ENCODE data around the gene IPO13. TPM values are rescaled to one million over a fixed set of nuclear protein-coding genes. Genes with fewer than 3 reads are reported as not detected.
A peak's percentile ranks its signal among the peaks of the same experiment; 100 is the strongest.

Gene IPO13
- total RNA-seq, 2 donors from 2014 or later = 18.6 to 21.5 TPM

- WGBS, 2 experiments (ENCODE audit: insufficient coverage in 1 of 2, insufficient read length in 1 of 2) = 14 to 69% methylated on average over 4 to 48 of the region's 48 CpGs
- no peaks in the 10 kb centered on the region for H3K9me3 ChIP-seq (ENCODE audit: control insufficient read depth, low read length)
- no peaks in the 10 kb centered on the region for H3K36me3 ChIP-seq (ENCODE audit: control insufficient read depth, insufficient read depth, low read length)
- H3K4me3 ChIP-seq (ENCODE audit: low read length) = peak overlapping the region; percentile 57
- peaks cover 16% of the 10 kb centered on the region for H3K4me1 Mint-ChIP-seq
- H3K27ac Mint-ChIP-seq = peak overlapping the region; percentile 83
- H3K9ac ChIP-seq (ENCODE audit: extremely low read depth, low read length, poor library complexity, severe bottlenecking) = no peak overlapping the region
- peaks cover 44% of the 10 kb centered on the region for H3K27me3 Mint-ChIP-seq (ENCODE audit: insufficient read depth)
- H3K27ac ChIP-seq (ENCODE audit: low read depth, low read length) = no peak overlapping the region
- no peak for TF ChIP-seq CTCF (conservative IDR thresholded peaks at IDR 0.05)
- H3K27me3 ChIP-seq (ENCODE audit: control insufficient read depth, insufficient read depth, low read length, poor library complexity, severe bottlenecking) = peaks cover 41% of the 10 kb centered on the region
- peak overlapping the region; percentile 63 for H3K4me3 Mint-ChIP-seq
- no peaks in the 10 kb centered on the region for H3K4me1 ChIP-seq (ENCODE audit: control insufficient read depth, insufficient read depth, low read length)
- no peaks in the 10 kb centered on the region for H3K36me3 Mint-ChIP-seq (ENCODE audit: low read depth)
- no peaks in the 10 kb centered on the region for H3K9me3 Mint-ChIP-seq
- peak; percentile 86 for DNase-seq
Observed at GRCh38 chr1:43935711-43936427, 10.9 kb upstream of the IPO13 start.

- H3K9me3 ChIP-seq (ENCODE audit: control insufficient read depth, low read length) = no peaks in the 10 kb centered on the region
- Mint-ChIP-seq H3K9me3 (no peaks in the 10 kb centered on the region), H3K4me3 (peak overlapping the region; percentile 63), H3K36me3 (ENCODE audit: low read depth) (no peaks in the 10 kb centered on the region), H3K4me1 (peaks cover 16% of the 10 kb centered on the region), H3K27ac (no peak overlapping the region), H3K27me3 (ENCODE audit: insufficient read depth) (peaks cover 40% of the 10 kb centered on the region)
- peaks cover 40% of the 10 kb centered on the region for H3K27me3 ChIP-seq (ENCODE audit: control insufficient read depth, insufficient read depth, low read length, poor library complexity, severe bottlenecking)
- no peak overlapping the region for H3K9ac ChIP-seq (ENCODE audit: extremely low read depth, low read length, poor library complexity, severe bottlenecking)
- H3K27ac ChIP-seq (ENCODE audit: low read depth, low read length) = no peak overlapping the region
- peak; percentile 65 for TF ChIP-seq CTCF (conservative IDR thresholded peaks at IDR 0.05)
- no peaks in the 10 kb centered on the region for H3K36me3 ChIP-seq (ENCODE audit: control insufficient read depth, insufficient read depth, low read length)
- DNase-seq = peak; percentile 87
- 7 to 27% methylated on average over 20 to 56 of the region's 56 CpGs for WGBS, 2 experiments (ENCODE audit: insufficient coverage in 1 of 2, insufficient read length in 1 of 2)
- H3K4me3 ChIP-seq (ENCODE audit: low read length) = peak overlapping the region; percentile 77
- H3K4me1 ChIP-seq (ENCODE audit: control insufficient read depth, insufficient read depth, low read length) = no peaks in the 10 kb centered on the region
Observed at GRCh38 chr1:43936431-43937151, 10.2 kb upstream of the IPO13 start.

- H3K36me3 ChIP-seq (ENCODE audit: control insufficient read depth, insufficient read depth, low read length) = no peaks in the 10 kb centered on the region
- no peak overlapping the region for H3K27ac ChIP-seq (ENCODE audit: low read depth, low read length)
- DNase-seq = no peak
- WGBS, 2 experiments (ENCODE audit: insufficient coverage in 1 of 2, insufficient read length in 1 of 2) = 90 to 93% methylated on average over 5 to 8 of the region's 8 CpGs
- no peak for TF ChIP-seq CTCF (conservative IDR thresholded peaks at IDR 0.05)
- Mint-ChIP-seq H3K36me3 (ENCODE audit: low read depth) (no peaks in the 10 kb centered on the region), H3K27ac (no peak overlapping the region), H3K9me3 (no peaks in the 10 kb centered on the region), H3K4me3 (peak overlapping the region; percentile 63), H3K27me3 (ENCODE audit: insufficient read depth) (peaks cover 33% of the 10 kb centered on the region), H3K4me1 (peaks cover 16% of the 10 kb centered on the region)
- H3K27me3 ChIP-seq (ENCODE audit: control insufficient read depth, insufficient read depth, low read length, poor library complexity, severe bottlenecking) = peaks cover 33% of the 10 kb centered on the region
- H3K9me3 ChIP-seq (ENCODE audit: control insufficient read depth, low read length) = no peaks in the 10 kb centered on the region
- no peak overlapping the region for H3K4me3 ChIP-seq (ENCODE audit: low read length)
- no peaks in the 10 kb centered on the region for H3K4me1 ChIP-seq (ENCODE audit: control insufficient read depth, insufficient read depth, low read length)
- no peak overlapping the region for H3K9ac ChIP-seq (ENCODE audit: extremely low read depth, low read length, poor library complexity, severe bottlenecking)
Observed at GRCh38 chr1:43937179-43937865, 9.4 kb upstream of the IPO13 start.
